HEK293 (cell line): Measurements from ENCODE around the gene ANKRD36B.
"Not testable (repeated sequence)": the region's sequence is repeated elsewhere in the genome, so short reads cannot be mapped to it uniquely, and the experiment has no call there.

Experiments used
- CTCF ChIP-seq: fragments of 450-650 bp; formaldehyde crosslinking; IDR thresholded peaks from 2 replicates; pipeline ENCODE4 v1.5.1; 2016; ENCODE audit warnings: missing biosample characterization, missing genetic modification characterization
- GLI4 ChIP-seq: fragments of 450-650 bp; formaldehyde crosslinking; IDR thresholded peaks from 2 replicates; pipeline ENCODE4 v1.5.1; 2016; ENCODE audit warnings: missing biosample characterization, missing genetic modification characterization
- HIC1 ChIP-seq: fragments of 450-650 bp; formaldehyde crosslinking; IDR thresholded peaks from 2 replicates; pipeline ENCODE4 v1.5.1; 2016; ENCODE audit warnings: missing biosample characterization, missing genetic modification characterization
- YY2 ChIP-seq: fragments of 450-650 bp; formaldehyde crosslinking; IDR thresholded peaks from 2 replicates; pipeline ENCODE4 v1.5.1; 2016; ENCODE audit warnings: missing biosample characterization, missing genetic modification characterization
- ZEB2 ChIP-seq: fragments of 450-650 bp; formaldehyde crosslinking; IDR thresholded peaks from 2 replicates; pipeline ENCODE4 v1.5.1; 2016; ENCODE audit warnings: missing biosample characterization, missing genetic modification characterization
- ZNF132 ChIP-seq: fragments of 450-650 bp; formaldehyde crosslinking; IDR thresholded peaks from 2 replicates; pipeline ENCODE4 v1.5.1; 2017; ENCODE audit warnings: missing biosample characterization, missing genetic modification characterization, borderline replicate concordance
- ZNF707 ChIP-seq: fragments of 450-650 bp; formaldehyde crosslinking; IDR thresholded peaks from 2 replicates; pipeline ENCODE4 v1.5.1; 2016; ENCODE audit warnings: missing biosample characterization, missing genetic modification characterization

- TF ChIP-seq CTCF (tag by site-specific recombination); ZNF132 (tag by site-specific recombination); YY2 (tag by site-specific recombination); ZNF707 (tag by site-specific recombination); HIC1; GLI4 (tag by site-specific recombination); ZEB2 (tag by site-specific recombination): not testable (repeated sequence)
These were observed 41.1 kb downstream of the ANKRD36B start for GRCh38 chr2:97548536-97548935.
